Activated CD4-positive, alpha-beta T cell treated with anti-CD3 and anti-CD28 coated beads, Interleukin-2, amount 50 U/mL, for 16 hours (primary cell): ENCODE data around the gene PRMT7.

ENCODE experiments used
- DNase-seq: peaks from one replicate; pipeline ENCODE4 v3.0.0-alpha.2; 2020

Gene PRMT7

DNA sequence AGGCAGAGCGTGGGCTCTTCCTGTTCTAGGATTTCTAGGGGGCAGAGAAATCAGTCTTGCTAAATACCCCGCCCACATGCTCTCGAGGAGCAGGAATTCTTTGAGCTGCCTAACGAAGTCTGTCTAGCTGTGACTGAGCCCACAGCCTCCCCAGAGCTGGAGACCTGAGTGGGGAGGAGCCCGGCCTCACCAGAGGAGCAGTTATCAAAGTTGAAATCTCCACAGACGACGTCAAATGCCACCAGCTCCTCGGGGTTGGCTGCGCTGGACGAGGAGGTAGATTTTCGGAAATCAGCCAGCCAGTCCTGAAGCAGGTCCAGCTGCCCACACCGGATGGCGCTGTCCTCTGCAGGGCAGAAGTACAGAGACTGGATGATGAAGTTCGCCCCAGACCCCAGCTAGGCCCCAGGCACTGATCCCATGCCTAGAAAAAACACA lies 53.8 kb downstream of the PRMT7 start:
- DNase-seq = no peak

DNA sequence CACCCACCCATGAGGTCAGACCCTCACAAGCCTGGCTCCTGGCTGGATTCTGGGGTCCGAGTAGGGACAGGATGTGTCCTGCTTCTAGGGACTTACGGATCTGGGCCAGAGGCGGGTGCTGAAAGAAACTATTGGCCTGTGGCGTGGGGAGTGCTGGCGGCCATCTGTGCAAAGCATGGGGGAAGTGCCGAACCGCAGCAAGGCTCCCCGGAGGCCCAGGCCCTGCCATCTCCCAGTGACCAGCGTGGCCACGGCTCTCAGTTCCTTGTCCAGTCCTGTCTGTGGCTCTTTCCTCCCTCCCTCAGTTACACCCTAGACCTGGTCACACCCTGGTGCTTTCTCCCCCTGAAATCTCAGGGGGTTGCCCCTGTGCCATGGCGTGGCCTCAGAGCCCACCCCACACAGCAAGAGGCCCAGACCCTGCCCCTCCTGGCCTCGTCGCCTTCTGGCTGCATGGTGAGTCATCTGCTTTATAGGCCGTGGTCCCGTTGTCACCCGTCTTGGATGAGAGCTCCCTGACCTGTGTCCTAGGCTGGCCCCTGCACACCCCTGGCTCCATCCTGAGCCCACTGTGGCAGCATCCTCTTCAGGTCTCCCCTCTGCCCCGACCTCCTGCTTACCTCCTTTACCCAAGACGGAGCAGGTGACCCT lies 54.5 kb downstream of the PRMT7 start:
- no peak for DNase-seq

DNA sequence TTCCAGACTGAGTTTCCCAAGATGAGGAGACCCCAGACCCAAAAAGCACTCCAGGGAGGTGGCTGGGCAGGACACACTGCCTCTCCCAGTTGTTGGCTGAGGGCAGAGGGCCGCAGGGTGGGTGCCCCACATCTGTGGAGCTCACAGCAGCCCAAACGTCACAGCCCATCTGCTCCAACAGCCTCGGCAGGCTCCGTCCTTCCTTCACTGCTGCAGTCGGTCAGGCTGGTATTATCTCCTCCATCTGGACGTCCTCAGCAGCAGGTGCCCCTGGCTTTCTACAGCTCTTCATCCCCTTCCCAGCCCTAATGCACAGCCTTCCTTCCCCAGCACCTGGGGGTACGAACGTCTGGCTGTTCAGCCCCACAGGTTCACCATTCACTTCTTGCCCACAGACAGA lies 55.2 kb downstream of the PRMT7 start:
- no peak for DNase-seq

DNA sequence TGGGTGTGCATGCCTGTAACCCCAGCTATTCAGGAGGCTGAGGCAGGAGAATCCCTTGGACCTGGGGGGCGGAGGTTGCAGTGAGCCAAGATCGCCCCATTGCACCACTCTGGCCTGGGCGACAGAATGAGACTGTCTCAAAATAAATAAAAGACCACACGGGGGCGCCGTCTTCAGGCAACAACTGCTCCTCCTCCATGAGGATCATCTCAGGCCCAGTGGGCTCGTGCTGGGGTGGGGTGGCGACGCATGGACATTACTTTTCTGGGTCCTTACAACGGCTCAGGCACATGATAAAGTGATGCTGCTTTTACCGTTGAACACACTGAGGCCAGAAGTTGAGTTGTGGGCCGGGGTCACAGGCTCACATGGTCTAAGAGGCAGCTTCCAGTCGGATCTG lies 56.2 kb downstream of the PRMT7 start:
- DNase-seq = peak; percentile 54

DNA sequence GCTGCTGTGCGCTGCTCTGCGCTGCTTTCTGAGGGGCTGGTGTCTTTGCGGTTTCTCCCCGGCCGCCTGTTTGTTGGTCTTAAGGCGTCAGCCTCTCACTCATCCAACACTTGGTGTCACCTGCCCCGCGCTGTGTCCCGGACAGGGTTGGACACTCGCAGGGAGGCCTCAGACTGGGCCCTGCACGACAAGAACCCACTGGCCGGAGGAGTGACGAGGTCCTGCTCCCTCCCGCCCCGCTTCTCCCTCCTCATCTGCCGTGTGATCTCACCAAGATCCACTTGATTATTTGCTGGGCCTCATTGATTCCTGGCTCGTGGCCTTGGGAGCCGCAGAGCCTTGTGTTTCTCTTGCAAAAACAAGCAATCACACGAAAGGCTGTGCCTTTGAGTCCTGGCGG lies 56.6 kb downstream of the PRMT7 start:
- no peak for DNase-seq

DNA sequence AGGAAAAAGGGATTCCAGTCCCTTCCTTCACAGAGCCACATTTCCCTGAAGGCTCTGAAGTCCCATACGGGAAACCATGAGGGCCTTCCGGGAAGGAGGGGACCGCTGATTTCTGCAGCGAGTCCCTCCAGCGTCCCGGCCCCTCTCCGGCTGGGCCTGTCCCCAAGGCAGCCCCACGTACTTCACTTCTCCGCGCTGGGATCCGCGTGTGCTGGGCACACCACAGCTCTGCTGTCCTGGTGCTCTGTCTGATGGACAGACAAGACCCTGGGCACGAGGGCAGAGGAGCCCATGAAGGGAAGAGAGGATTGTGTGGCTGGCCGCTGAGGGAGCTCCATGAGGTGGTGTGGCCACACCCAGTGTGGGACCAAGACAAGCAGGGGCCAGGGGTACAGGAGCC lies 57.1 kb downstream of the PRMT7 start:
- DNase-seq = no peak

DNA sequence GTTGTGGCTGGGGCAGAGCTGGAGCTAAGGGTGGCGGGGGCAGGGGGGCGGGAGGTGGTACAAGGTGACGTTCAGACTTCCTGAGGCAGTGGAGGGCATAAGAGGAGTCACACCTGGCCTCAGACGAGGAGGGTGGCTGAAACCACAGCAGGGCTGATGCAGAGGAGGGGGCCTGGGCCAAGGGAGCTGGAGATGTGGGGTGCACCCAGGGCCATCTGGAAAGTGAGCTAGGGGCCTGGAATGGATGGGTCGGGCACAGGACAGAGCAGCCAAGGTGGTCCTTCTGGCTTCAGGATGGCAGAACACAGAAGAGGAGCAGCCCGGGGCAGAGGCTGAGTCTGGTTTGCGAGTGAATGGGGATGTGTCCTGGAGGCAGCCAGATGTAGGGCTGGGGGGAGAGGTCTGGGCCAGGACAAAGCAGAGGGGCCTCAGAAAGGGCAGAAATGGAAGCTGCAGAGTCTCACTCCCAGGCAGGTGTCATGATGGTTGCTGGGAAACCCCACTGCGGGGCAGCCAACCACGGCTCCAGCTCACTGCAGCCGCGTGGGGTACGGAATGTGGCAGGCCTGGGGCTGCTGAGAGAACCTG lies 57.6 kb downstream of the PRMT7 start:
- DNase-seq = no peak

DNA sequence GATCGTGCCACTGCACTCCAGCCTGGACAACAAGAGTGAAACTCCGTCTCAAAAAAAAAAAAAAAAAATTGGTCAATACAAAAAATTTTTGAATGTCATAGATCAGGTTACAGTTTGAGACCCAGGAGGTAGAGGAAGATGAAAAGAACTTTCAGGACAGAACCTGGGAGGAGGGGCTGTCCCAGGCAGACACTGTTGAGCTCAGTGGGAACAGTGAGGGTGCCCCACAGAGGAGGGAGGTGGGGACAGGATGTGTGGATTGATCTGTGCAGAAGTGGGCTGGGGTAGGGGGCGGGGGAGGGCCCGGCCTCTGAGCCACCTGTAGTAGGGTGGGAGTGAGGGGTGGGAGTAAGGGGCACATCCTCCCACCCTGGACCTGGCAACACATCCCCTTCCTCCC lies 58.3 kb downstream of the PRMT7 start:
- no peak for DNase-seq

DNA sequence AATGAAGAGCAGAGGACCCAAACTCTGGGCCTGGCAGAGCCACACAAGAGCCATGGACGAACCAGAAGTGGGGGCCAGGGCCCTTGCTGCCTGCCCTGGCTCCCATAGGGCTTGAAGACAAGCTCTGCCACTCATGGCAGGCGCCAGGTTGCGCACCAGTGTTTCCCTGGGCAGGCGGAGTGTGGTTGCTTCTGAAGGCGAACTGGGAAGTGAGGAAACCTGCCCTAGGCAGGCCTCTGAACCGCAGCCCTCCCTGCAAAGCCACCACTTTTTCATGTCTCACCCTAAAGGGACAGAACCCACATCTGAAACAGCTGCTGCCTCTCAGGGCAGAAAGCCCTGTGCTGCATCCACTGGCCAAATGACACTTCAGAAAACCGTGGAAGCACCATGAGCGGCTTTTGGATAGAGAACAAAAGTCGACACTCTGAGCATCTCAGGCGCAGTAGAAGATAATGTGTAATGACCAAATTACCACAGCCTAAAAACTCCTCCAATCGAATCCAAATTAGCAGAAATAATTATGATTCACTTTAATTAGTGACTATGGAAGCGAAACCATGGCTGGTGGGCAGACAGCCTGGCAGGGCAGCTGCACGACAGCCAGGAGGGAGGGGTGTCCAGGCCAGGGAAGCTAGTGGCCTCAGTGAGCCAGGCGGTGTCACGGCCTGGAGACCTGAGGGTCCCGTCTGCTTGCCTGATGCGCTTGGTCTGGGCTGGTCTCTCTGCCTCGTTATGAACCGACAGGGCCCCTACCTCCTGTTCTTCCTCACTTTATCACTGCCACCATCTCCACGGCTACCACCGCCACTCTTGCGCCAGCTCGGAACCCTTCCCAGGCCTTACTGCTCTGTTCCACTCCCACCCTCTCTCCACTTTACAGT lies 59.1 kb downstream of the PRMT7 start:
- peak; percentile 55 for DNase-seq

DNA sequence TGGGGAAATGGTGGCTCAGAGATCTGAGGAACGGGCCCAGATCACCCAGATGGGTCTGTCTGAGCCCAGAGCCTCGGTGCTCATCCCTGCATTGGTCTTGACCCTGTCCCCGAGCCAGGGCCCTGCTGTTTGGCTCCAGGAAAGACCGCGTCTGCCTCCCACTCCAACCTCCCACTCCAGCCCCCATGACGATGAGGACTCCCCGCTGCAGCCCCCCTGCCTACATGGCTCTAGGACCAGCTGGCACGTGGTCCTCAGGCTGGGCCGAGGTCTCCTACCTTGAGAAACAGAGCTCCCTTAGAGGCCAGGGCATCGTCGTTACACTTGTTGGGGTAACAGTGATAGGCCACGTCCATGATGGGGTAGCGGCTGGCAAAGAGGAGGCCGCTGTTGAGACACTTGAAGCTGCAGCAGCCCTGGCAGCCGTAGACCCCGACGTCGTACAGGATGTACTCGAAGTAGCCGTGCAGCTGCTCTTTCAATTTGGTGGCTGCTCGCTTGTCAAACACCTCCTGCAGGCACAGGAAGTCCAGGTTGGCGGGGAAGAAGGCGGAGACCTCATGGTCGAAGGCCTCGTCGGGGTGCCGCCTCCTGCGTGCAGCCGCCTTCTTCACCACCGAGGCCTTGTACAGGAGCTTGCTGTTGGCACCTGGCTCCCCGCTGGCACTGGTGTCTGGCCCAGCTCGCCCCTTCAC lies 59.9 kb downstream of the PRMT7 start:
- DNase-seq = peak; percentile 24

DNA sequence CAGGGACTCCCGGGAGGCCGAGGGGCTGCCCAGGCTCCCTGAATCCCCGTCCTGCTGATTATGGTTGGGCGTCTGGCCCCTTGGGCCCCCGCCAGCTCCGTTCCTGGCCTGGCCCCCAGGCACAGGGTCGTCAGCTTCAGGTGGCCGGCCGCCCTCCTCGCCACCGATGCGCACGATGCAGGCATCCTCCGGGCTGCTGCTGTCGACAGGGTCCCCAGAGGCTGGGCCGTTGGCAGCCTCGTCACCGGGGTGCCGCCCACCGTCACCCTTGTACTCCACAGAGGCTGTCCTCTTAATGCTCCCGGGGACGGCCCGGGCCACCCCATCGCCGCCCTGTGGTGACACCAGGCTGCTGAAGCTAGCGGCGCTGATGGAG lies 60.4 kb downstream of the PRMT7 start:
- no peak for DNase-seq

DNA sequence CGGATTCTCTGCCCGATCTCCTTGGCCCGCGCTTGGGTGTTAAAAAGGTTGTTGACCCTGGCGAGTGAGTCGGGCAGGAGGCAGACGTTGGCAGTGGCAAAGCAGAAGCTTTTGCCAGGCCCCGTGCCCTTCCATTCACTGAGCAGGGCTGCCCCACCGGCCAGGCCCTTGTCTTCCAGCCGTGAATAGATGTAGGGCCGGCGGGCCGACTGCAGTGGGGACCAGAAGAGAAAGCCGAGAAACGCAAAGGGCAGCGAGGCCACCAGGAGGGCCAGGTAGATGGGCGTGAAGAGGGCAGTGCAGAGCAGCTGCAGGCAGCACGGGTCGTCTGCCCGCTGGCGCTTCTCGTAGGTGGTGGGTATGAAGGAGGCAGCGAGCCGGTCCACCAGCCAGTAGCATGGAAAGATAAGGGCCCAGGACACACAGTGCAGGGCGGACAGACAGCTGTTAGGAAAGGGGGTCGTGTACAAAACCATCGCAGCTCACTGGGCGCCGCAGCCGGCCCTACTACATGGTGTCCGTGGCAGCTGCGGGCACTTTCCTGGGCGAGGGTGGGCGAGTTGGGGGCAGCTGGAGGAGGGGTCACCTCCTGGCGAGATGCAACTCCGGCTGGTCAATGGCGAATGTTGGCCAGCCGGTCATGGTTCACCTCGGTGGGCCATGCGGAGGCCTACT lies 61.0 kb downstream of the PRMT7 start:
- no peak for DNase-seq

DNA sequence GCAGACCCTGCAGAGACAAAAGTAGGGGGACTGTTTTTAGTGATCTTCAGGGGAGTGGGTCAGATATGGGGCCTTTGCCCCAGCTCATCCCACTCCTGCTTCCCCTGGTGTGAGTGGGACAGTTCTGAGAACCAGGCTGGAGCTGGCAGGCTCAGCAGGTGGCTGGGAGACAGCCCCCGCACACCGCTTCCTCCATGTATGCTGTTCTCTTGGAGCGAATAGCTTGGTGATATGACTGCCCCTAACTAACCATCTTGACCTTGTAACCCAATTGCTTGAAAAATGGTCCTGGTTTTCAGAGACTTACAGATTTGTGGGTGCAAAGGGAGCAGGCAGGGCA lies 61.5 kb downstream of the PRMT7 start:
- no peak for DNase-seq

DNA sequence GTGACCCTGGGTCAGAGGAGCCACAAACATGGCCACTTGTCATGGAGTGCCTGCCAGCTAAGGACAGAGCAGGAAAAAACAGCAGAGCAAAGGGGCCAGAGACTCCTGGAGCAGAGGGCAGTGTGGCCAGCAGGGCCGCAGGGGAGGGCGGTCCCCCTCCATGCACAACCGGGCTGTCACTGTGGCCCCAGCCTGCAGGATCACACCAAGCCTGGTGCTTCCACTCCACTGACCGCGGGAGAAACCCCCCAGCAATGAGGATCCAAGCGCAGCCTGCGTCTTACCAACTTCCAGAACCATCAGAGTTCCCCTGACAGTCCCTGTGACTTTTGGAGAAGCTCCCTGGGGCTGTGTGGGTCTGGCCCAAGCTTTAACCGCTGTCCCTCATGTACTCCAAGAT lies 62.0 kb downstream of the PRMT7 start:
- DNase-seq = no peak

DNA sequence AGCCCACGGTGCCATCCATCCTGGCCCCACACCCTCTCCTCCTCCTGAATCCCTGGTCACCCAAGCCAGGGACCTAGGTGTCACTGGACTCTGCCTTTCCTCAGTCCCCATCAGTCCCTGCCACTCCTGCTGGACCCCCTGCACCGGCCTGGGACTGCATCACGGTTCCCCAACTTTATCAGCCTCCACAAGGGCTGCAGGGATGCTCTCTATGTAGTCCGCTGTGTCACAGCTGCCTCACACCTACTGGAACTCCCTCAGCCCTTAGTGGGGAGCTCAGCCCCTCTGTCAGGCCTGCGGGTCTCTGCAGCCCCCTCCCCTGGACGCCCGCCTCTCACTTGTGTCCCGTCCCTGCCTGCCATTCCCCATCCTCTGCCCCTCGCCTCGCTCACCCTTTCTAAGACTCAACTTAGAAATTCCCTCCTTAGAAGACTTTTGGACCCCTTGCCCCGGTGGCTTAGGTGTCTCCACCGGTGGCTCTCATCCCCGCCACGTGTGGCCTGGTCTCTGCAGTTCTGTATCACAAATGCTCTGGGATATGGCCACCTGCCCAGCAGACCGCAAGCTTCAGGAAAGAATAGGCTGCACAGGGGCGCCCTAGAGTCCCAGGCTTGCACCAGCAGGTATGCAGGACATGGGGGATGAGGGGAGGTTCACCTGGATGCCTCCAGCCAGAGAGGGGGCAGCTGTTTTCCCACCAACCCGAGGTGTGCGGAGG lies 62.9 kb downstream of the PRMT7 start:
- DNase-seq = no peak

DNA sequence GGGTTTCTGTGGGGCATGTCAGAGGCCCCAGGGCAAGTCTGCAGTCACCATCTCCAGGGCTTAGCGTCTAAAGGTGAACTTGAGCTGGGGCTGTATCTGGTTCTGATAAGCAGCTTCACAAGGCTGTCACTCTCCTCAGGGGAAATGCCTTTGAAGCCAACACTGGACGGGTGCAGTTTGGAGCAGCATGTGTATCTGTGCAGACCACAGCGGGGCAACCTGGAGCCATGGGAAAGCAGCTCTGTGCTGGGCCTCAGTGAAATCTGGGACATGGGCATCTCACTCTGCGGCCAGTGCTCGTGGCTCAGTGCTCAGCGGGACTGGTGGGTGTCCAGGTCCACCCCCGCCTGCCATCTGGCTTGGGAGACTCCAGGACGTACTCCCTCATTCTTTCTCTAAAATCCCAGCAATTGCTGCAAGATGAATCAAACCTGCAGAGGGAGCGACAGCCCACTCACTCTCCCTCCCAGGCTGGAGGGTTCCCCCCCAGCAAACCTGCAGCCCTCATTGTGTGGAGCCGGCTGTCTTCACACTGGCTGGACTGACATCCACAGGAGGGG lies 63.5 kb downstream of the PRMT7 start:
- no peak for DNase-seq

DNA sequence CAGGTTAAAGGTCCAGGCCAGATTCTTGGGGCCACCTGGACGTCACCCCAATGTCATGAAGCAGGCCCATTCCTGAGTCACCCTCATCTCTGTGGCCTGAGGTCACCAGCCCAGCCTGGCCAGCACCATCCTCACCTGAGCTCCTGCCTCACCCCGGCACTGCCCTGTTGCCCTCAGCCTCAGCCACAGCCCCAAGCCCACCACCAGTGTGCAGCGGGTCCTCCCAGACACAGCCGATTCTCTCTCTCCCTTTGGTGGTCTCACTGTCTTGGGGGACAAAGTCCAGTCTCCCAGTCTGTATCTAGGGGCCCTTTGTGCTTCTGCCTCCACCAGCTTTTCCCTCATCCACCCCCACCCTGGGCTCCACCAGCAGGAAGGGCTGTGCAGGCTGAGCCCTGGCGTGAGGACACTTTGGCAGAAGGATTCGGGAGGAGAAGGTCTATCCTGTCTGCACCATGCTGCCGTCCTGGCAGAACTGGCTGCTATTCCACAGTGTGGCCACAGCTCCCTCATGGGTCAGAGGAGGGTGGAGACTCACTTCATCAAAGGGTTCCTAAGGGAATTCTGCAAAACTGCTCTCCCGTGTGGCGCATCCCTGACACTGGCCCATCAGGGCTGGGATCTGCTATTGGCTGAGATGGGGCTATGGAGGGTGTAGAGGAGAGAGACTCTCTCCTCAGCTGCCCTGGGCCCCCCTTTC lies 64.3 kb downstream of the PRMT7 start:
- no peak for DNase-seq

DNA sequence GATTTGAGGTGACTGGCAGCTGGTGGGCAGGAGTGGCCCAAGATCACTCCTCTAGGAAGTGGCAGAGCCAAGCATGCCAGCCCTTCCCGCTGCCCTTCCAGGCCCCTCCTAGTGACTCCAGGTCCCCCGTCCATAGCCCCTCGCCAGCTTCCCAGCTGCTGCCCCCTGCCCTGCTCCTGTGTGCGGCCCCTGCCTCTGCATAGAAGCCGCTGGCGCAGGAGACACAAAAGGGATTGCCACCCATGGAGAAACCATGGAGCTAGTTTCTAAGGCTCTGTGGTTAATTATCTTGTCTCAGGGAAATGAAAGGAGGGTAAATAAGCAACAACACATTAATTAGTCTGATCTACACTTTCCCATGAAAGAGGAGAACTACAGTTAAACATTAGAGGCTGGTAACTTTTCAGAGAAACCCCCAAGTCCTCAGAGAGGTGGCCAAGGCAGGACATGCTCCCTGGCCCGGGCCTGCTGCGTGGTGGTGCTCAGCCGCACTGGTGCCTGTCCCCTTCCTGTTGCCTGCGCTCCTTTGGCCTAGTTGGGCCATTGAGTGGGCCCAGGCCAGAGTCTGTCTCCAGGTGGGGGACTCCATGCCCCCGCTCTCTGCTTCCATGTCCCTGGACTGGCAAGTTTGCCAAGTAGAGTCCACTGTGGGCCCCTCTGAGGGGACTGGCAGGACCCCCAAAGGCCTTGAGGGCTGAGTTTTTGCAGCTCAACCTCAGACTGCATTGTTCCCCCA lies 65.2 kb downstream of the PRMT7 start:
- DNase-seq = no peak

DNA sequence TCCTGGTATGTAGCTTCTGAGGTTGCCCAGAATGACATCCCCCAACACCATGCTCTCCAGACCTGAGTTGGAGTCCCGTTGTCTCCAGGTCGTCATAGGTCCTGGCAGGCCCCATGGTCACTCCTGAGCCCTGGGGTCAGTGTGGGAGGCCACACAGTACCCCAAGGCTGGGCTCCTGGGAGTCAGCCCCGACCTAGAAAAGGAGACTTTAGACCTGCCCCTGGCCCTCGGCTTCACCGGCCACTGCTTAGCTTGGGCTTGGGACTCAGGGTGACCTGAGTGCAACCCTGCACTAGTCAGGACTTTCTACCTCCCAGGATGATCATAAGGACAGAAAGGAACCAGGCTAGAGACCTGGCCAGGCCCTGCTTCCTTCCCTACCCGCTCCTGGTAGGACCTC lies 65.8 kb downstream of the PRMT7 start:
- DNase-seq = no peak

DNA sequence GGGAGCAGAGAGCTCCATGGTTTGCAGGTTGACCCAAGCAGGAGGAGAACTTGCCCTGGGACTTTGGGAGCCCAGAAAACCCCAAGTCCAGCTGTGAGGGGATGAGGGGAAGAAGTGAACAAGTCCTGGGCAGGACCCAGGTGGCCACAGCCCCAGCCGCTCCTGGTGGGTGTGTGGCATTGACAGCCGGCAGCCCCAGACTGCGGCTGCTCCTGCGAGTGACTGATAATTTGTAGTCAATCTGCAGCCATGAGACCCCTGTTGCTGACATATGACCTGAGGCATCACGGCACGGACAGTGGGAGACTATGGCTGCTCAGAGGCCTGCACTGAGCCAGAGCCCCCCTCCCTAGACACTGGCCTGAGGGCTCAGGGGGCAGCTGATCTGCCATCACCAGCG lies 66.4 kb downstream of the PRMT7 start:
- DNase-seq = no peak
